GM23338 (cell line): ENCODE measurements around the gene CACNA1B. TPM values are rescaled to one million over a fixed set of nuclear protein-coding genes. Genes with fewer than 3 reads are reported as not detected.

Experiments used
- ATAC-seq: fragments of 200-7000 bp; cut with Tn5 transposase; 3 replicates; pipeline ENCODE4 v1.9.1; 2020
- DNase-seq: peaks from one replicate; pipeline ENCODE4 v3.0.0-alpha.2; 2015; ENCODE audit warnings: low spot score
- H2AFZ ChIP-seq: fragments of 200-600 bp; sonication (generic); 2 replicates; pipeline ENCODE4 v1.8.0; 2016; ENCODE audit warnings: antibody characterized with exemption, mild to moderate bottlenecking, moderate library complexity
- H3F3A ChIP-seq: fragments of 200-600 bp; sonication (generic); replicated peaks from 2 replicates; pipeline ENCODE4 v1.8.0; 2017; ENCODE audit warnings: antibody characterized with exemption, mixed run types, low read depth
- H3K27ac ChIP-seq: fragments of 200-600 bp; sonication (generic); 2 replicates; pipeline ENCODE4 v1.6.1; 2016; ENCODE audit warnings: low read depth
- H3K27me3 ChIP-seq: fragments of 200-600 bp; sonication (generic); 2 replicates; pipeline ENCODE4 v1.8.0; 2016; ENCODE audit warnings: mild to moderate bottlenecking, mixed run types, moderate library complexity; ENCODE audit not compliant: insufficient read depth
- H3K36me3 ChIP-seq: fragments of 200-600 bp; sonication (generic); 2 replicates; pipeline ENCODE4 v1.8.0; 2016; ENCODE audit warnings: mild to moderate bottlenecking; ENCODE audit not compliant: insufficient read depth
- H3K4me1 ChIP-seq: fragments of 200-600 bp; sonication (generic); 2 replicates; pipeline ENCODE4 v1.8.0; 2016; ENCODE audit warnings: mild to moderate bottlenecking, moderate library complexity; ENCODE audit not compliant: insufficient read depth
- H3K4me2 ChIP-seq: fragments of 200-600 bp; sonication (generic); 2 replicates; pipeline ENCODE4 v1.7.1; 2017; ENCODE audit warnings: mixed run types
- H3K4me3 ChIP-seq: fragments of 200-600 bp; sonication (generic); 2 replicates; pipeline ENCODE4 v1.6.1; 2016; ENCODE audit warnings: mixed run types
- H3K79me2 ChIP-seq: fragments of 200-600 bp; sonication (generic); replicated peaks from 2 replicates; pipeline ENCODE4 v1.8.0; 2017; ENCODE audit warnings: mild to moderate bottlenecking; ENCODE audit not compliant: insufficient read depth
- H3K9me2 ChIP-seq: fragments of 200-600 bp; sonication (generic); 2 replicates; pipeline ENCODE4 v1.8.0; 2017; ENCODE audit not compliant: insufficient read depth
- H4K20me1 ChIP-seq: fragments of 200-600 bp; sonication (generic); replicated peaks from 2 replicates; pipeline ENCODE4 v1.8.0; 2017; ENCODE audit warnings: mild to moderate bottlenecking; ENCODE audit not compliant: insufficient read depth
- H3K27ac Mint-ChIP-seq: 2 replicates; pipeline ENCODE4 v1.8.0; 2020; ENCODE audit warnings: inconsistent platforms, mild to moderate bottlenecking, moderate library complexity, mixed read lengths
- H3K27me3 Mint-ChIP-seq: 3 replicates; pipeline ENCODE4 v1.8.0; 2022; ENCODE audit warnings: low read depth, mild to moderate bottlenecking, moderate library complexity, mixed read lengths, inconsistent platforms; ENCODE audit not compliant: insufficient read depth, poor library complexity
- H3K36me3 Mint-ChIP-seq: 3 replicates; pipeline ENCODE4 v1.8.0; 2021; ENCODE audit warnings: low read depth, mild to moderate bottlenecking, inconsistent platforms, moderate library complexity, mixed read lengths
- H3K4me1 Mint-ChIP-seq: 3 replicates; pipeline ENCODE4 v1.8.0; 2020; ENCODE audit warnings: mild to moderate bottlenecking, inconsistent platforms, mixed read lengths
- H3K4me3 Mint-ChIP-seq: 3 replicates; pipeline ENCODE4 v1.8.0; 2021; ENCODE audit warnings: moderate library complexity, mild to moderate bottlenecking, inconsistent platforms, mixed read lengths
- H3K9me3 Mint-ChIP-seq: 3 replicates; pipeline ENCODE4 v1.8.0; 2020; ENCODE audit warnings: moderate library complexity, mild to moderate bottlenecking, inconsistent platforms, mixed read lengths
- CREB1 ChIP-seq: fragments of 250-450 bp; sonication (Bioruptor Pico); IDR thresholded peaks from 2 replicates; pipeline ENCODE4 v1.5.0; 2020; ENCODE audit warnings: low read depth, mild to moderate bottlenecking, moderate library complexity
- ETS1 ChIP-seq: IDR thresholded peaks from 2 replicates; pipeline ENCODE4 v1.6.1; 2016; ENCODE audit warnings: antibody characterized with exemption
- EZH2 ChIP-seq: fragments of 200-600 bp; sonication (generic); IDR thresholded peaks from one replicate; pipeline ENCODE4 v1.8.0; 2017; ENCODE audit warnings: antibody characterized with exemption, mild to moderate bottlenecking, low read depth; ENCODE audit not compliant: unreplicated experiment
- EZH2phosphoT487 ChIP-seq: fragments of 200-600 bp; sonication (generic); IDR thresholded peaks from one replicate; pipeline ENCODE4 v1.8.1; 2018; ENCODE audit warnings: antibody characterized with exemption; ENCODE audit not compliant: unreplicated experiment
- JUNB ChIP-seq: IDR thresholded peaks from one replicate; pipeline ENCODE4 v1.6.1; 2016; ENCODE audit warnings: antibody characterized with exemption; ENCODE audit not compliant: unreplicated experiment
- NANOG ChIP-seq: IDR thresholded peaks from 2 replicates; pipeline ENCODE4 v1.6.1; 2016; ENCODE audit warnings: antibody characterized with exemption, borderline replicate concordance
- POLR2AphosphoS5 ChIP-seq: IDR thresholded peaks from 2 replicates; pipeline ENCODE4 v1.6.1; 2016; ENCODE audit warnings: antibody characterized with exemption, low read depth
- STAT1 ChIP-seq: IDR thresholded peaks from one replicate; pipeline ENCODE4 v1.6.1; 2016; ENCODE audit warnings: antibody characterized with exemption; ENCODE audit not compliant: unreplicated experiment
- ZNF114 ChIP-seq: fragments of 250-450 bp; sonication (Bioruptor Pico); IDR thresholded peaks from 2 replicates; pipeline ENCODE4 v1.5.0; 2020; ENCODE audit warnings: mild to moderate bottlenecking, moderate library complexity
- ZNF331 ChIP-seq: fragments of 250-450 bp; sonication (Bioruptor Pico); IDR thresholded peaks from 2 replicates; pipeline ENCODE4 v1.5.0; 2020; ENCODE audit warnings: low read depth, mild to moderate bottlenecking, moderate library complexity
- polyA plus RNA-seq: library from polyadenylated mRNA; unstranded; fragments of >200 nt; fragmentation: Nextera tagmentation; extraction: Ambion mirVana; gene quantifications from 2 replicates; pipeline ENCODE4 v1.2.1, GENCODE V29; 2016
- total RNA-seq: library from RNA; depleted of rRNA; stranded (reverse); fragments of >200 nt; shearing (Covaris generic); gene quantifications from 2 replicates; pipeline ENCODE4 v1.2.3, GENCODE V29; 2014
- TF ChIP-seq, protein P1 (sequence below): IDR thresholded peaks from one replicate; pipeline ENCODE4 v1.6.1; 2018; ENCODE audit warnings: antibody characterized with exemption; ENCODE audit not compliant: unreplicated experiment
- TF ChIP-seq, protein P2 (sequence below), 2 experiments: fragments of 200-600 bp in 1 of 2; sonication (generic) in 1 of 2; conservative IDR thresholded peaks; 2 replicates each; pipeline versions ENCODE4 v1.5.1 to v1.6.1; 2016 to 2017; ENCODE audit warnings: antibody characterized with exemption in 2 of 2, low read depth in 2 of 2, mild to moderate bottlenecking in 2 of 2, moderate library complexity in 1 of 2

The CACNA1B gene
- total and polyA plus RNA-seq, 2 experiments from 2014 or later: 1.1 to 10.4 TPM

GRCh38 chr9:137968235-137968634, 90.7 kb downstream of the CACNA1B start:
- no peak overlapping the region for H2AFZ ChIP-seq
- H3K4me2 ChIP-seq: no peak overlapping the region
- Mint-ChIP-seq H3K4me1 (no peaks in the 10 kb centered on the region; the same call in 2 of the 3 replicates), H3K27ac (no peak overlapping the region), H3K9me3 (no peaks in the 10 kb centered on the region), H3K4me3 (no peak overlapping the region), H3K27me3 (peaks cover 2% of the 10 kb centered on the region), H3K36me3 (peaks cover 9% of the 10 kb centered on the region; the same call in 1 of the 3 replicates)
- H3K27me3 ChIP-seq: no peaks in the 10 kb centered on the region
- peak; percentile 89 for ATAC-seq
- H3K36me3 ChIP-seq: no peaks in the 10 kb centered on the region
- H3K4me3 ChIP-seq: no peak overlapping the region
- H4K20me1 ChIP-seq: no peaks in the 10 kb centered on the region; the same call in 1 of the 2 replicates
- H3K27ac ChIP-seq: no peak overlapping the region
- H3K79me2 ChIP-seq: no peaks in the 10 kb centered on the region
- TF ChIP-seq, protein P1, sequence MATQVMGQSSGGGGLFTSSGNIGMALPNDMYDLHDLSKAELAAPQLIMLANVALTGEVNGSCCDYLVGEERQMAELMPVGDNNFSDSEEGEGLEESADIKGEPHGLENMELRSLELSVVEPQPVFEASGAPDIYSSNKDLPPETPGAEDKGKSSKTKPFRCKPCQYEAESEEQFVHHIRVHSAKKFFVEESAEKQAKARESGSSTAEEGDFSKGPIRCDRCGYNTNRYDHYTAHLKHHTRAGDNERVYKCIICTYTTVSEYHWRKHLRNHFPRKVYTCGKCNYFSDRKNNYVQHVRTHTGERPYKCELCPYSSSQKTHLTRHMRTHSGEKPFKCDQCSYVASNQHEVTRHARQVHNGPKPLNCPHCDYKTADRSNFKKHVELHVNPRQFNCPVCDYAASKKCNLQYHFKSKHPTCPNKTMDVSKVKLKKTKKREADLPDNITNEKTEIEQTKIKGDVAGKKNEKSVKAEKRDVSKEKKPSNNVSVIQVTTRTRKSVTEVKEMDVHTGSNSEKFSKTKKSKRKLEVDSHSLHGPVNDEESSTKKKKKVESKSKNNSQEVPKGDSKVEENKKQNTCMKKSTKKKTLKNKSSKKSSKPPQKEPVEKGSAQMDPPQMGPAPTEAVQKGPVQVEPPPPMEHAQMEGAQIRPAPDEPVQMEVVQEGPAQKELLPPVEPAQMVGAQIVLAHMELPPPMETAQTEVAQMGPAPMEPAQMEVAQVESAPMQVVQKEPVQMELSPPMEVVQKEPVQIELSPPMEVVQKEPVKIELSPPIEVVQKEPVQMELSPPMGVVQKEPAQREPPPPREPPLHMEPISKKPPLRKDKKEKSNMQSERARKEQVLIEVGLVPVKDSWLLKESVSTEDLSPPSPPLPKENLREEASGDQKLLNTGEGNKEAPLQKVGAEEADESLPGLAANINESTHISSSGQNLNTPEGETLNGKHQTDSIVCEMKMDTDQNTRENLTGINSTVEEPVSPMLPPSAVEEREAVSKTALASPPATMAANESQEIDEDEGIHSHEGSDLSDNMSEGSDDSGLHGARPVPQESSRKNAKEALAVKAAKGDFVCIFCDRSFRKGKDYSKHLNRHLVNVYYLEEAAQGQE: no peak
- TF ChIP-seq, protein P2, sequence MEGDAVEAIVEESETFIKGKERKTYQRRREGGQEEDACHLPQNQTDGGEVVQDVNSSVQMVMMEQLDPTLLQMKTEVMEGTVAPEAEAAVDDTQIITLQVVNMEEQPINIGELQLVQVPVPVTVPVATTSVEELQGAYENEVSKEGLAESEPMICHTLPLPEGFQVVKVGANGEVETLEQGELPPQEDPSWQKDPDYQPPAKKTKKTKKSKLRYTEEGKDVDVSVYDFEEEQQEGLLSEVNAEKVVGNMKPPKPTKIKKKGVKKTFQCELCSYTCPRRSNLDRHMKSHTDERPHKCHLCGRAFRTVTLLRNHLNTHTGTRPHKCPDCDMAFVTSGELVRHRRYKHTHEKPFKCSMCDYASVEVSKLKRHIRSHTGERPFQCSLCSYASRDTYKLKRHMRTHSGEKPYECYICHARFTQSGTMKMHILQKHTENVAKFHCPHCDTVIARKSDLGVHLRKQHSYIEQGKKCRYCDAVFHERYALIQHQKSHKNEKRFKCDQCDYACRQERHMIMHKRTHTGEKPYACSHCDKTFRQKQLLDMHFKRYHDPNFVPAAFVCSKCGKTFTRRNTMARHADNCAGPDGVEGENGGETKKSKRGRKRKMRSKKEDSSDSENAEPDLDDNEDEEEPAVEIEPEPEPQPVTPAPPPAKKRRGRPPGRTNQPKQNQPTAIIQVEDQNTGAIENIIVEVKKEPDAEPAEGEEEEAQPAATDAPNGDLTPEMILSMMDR (conservative IDR thresholded peaks at IDR 0.05; ENCODE audit: low read depth in 2 of 2): peak; percentile 34 to 43
- no peaks in the 10 kb centered on the region for H3K9me2 ChIP-seq
- no peaks in the 10 kb centered on the region for H3K4me1 ChIP-seq
- DNase-seq: peak; percentile 55
- no peaks in the 10 kb centered on the region for H3F3A ChIP-seq

- Histone ChIP-seq H3K27me3 (no peaks in the 10 kb centered on the region), H3K27ac (no peak overlapping the region), H4K20me1 (no peaks in the 10 kb centered on the region; the same call in 1 of the 2 replicates), H3K4me3 (no peak overlapping the region), H3K9me2 (no peaks in the 10 kb centered on the region), H2AFZ (no peak overlapping the region), H3K36me3 (no peaks in the 10 kb centered on the region), H3K79me2 (no peaks in the 10 kb centered on the region), H3F3A (no peaks in the 10 kb centered on the region), H3K4me1 (no peaks in the 10 kb centered on the region), H3K4me2 (no peak overlapping the region)
- Mint-ChIP-seq H3K4me1 (no peaks in the 10 kb centered on the region; the same call in 2 of the 3 replicates), H3K27ac (no peak overlapping the region; the same call in 1 of the 2 replicates), H3K36me3 (peaks cover 9% of the 10 kb centered on the region; the same call in 1 of the 3 replicates), H3K27me3 (peaks cover 2% of the 10 kb centered on the region), H3K9me3 (no peaks in the 10 kb centered on the region), H3K4me3 (no peak overlapping the region)
- ATAC-seq (no peak), DNase-seq (no peak)
- TF ChIP-seq EZH2phosphoT487 (no peak), ZNF114 (CRISPR knock-in tag) (no peak), JUNB (no peak), POLR2AphosphoS5 (no peak), ZNF331 (CRISPR knock-in tag) (no peak), EZH2 (no peak), NANOG (no peak), ETS1 (no peak), CREB1 (CRISPR knock-in tag) (no peak), STAT1 (no peak)
- TF ChIP-seq, protein P2 (conservative IDR thresholded peaks at IDR 0.05; ENCODE audit: low read depth in 2 of 2): no peak
- TF ChIP-seq, protein P1: no peak
These were observed 91.4 kb downstream of the CACNA1B start for GRCh38 chr9:137969008-137969407.
